ENCODE measurements around the gene PIEZO1. TPM values are rescaled to one million over a fixed set of nuclear protein-coding genes. Genes with fewer than 3 reads are reported as not detected.

Gene PIEZO1
- polyA plus RNA-seq, 2 of the 4 experiments (the other 2 are of a cell fraction) = 26.1 to 84.7 TPM

DNA sequence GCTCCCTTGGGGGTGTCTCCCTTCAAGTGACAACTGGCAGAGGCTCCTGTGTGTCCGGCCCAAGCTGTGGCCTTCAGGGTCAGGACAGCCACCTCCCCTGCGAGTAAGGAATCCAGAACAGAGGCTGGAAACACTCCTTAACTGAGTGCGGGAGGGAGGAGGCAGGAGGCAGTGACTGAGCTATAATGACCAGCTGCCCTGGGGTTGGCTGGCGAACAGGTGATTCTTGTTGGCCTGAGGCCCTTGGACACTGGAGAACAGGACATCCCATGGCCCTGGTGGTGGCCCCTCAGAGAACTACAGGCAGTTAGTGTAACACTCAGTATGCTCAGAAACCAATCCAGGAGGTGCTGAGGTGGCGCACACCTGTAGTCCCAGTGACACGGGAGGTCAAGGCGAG, 89.3 kb downstream of the PIEZO1 start:
- Histone ChIP-seq H3K4me3 (no peak overlapping the region), H3K4me2 (no peak overlapping the region), H3K4me1 (no peaks in the 10 kb centered on the region), H3K9me3 (no peaks in the 10 kb centered on the region), H3K27ac (no peak overlapping the region)
- 92% methylated on average over 5 of the region's 7 CpGs for WGBS (ENCODE audit: missing lambda C conversion rate)
- ChIA-PET POLR2A (no interaction called here), CTCF (interaction anchor here (0.7 to 2.1 kb wide), 4 partner anchors 9 to 162 kb away, joined by 3 to 7 read pairs (median 5); partner anchors contain the start of gene SNAI3)
- FAIRE-seq (no peak), ATAC-seq (no peak), DNase-seq (ENCODE audit: low read depth in 1 of 2, low spot score in 1 of 2) (no peak)
- TF ChIP-seq PHF8 (IDR thresholded peaks at IDR 0.05; ENCODE audit: borderline replicate concordance, low read depth) (no peak), FOXS1 (CRISPR knock-in tag; IDR thresholded peaks at IDR 0.05) (no peak), FOSB (CRISPR knock-in tag; IDR thresholded peaks at IDR 0.05) (no peak), RNF2 (IDR thresholded peaks at IDR 0.05; ENCODE audit: borderline replicate concordance, low read depth) (no peak), TP53 (CRISPR knock-in tag; IDR thresholded peaks at IDR 0.05) (no peak), POLR2AphosphoS2 (conservative IDR thresholded peaks at IDR 0.05; ENCODE audit: low read length) (no peak), SREBF2 (IDR thresholded peaks at IDR 0.05) (no peak), EHF (CRISPR knock-in tag; IDR thresholded peaks at IDR 0.05) (no peak), BHLHE40 (IDR thresholded peaks at IDR 0.05; ENCODE audit: low read depth, low read length) (no peak), CHD2 (IDR thresholded peaks at IDR 0.05; ENCODE audit: low read length, partially characterized antibody) (no peak), TFCP2L1 (CRISPR knock-in tag; IDR thresholded peaks at IDR 0.05) (no peak)
- TF ChIP-seq, protein P1, sequence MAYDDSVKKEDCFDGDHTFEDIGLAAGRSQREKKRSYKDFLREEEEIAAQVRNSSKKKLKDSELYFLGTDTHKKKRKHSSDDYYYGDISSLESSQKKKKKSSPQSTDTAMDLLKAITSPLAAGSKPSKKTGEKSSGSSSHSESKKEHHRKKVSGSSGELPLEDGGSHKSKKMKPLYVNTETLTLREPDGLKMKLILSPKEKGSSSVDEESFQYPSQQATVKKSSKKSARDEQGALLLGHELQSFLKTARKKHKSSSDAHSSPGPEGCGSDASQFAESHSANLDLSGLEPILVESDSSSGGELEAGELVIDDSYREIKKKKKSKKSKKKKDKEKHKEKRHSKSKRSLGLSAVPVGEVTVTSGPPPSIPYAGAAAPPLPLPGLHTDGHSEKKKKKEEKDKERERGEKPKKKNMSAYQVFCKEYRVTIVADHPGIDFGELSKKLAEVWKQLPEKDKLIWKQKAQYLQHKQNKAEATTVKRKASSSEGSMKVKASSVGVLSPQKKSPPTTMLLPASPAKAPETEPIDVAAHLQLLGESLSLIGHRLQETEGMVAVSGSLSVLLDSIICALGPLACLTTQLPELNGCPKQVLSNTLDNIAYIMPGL (CRISPR knock-in tag; IDR thresholded peaks at IDR 0.05; ENCODE audit: borderline replicate concordance) = no peak
- TF ChIP-seq, protein P2, sequence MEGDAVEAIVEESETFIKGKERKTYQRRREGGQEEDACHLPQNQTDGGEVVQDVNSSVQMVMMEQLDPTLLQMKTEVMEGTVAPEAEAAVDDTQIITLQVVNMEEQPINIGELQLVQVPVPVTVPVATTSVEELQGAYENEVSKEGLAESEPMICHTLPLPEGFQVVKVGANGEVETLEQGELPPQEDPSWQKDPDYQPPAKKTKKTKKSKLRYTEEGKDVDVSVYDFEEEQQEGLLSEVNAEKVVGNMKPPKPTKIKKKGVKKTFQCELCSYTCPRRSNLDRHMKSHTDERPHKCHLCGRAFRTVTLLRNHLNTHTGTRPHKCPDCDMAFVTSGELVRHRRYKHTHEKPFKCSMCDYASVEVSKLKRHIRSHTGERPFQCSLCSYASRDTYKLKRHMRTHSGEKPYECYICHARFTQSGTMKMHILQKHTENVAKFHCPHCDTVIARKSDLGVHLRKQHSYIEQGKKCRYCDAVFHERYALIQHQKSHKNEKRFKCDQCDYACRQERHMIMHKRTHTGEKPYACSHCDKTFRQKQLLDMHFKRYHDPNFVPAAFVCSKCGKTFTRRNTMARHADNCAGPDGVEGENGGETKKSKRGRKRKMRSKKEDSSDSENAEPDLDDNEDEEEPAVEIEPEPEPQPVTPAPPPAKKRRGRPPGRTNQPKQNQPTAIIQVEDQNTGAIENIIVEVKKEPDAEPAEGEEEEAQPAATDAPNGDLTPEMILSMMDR (IDR thresholded peaks at IDR 0.05) = no peak

DNA sequence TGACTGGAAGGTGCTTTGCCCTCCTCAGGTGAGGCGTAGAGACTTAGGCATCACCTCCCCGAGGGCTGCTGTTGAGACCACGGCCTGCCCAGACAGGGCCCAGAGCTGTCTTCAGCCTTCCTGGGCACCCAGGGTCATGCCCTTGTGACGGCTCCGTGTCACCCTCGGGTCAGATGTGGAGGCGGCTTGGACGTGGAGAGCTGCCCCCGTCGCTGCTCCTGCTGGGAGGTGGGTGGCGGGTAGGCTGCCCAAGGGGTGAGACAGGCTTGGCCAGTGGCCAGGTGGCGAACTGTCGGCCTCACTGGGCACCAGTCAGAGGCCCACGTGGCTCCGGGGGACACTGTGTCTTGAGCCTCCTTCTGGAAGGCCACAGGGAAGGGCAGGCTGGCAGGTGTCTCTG, 89.8 kb downstream of the PIEZO1 start:
- DNase-seq (ENCODE audit: low read depth in 1 of 2, low spot score in 1 of 2) (no peak), FAIRE-seq (no peak), ATAC-seq (no peak)
- Histone ChIP-seq H3K4me3 (no peak overlapping the region), H3K4me1 (no peaks in the 10 kb centered on the region), H3K4me2 (no peak overlapping the region), H3K27ac (no peak overlapping the region), H3K9me3 (no peaks in the 10 kb centered on the region)
- POLR2A ChIA-PET = no interaction called here
- TF ChIP-seq KDM1A (IDR thresholded peaks at IDR 0.05; ENCODE audit: low read depth) (no peak), TFCP2L1 (CRISPR knock-in tag; IDR thresholded peaks at IDR 0.05) (no peak), FOSL2 (IDR thresholded peaks at IDR 0.05) (no peak), FOSL2 (CRISPR knock-in tag; IDR thresholded peaks at IDR 0.05) (no peak), RARB (CRISPR knock-in tag; IDR thresholded peaks at IDR 0.05) (no peak), RFX5 (IDR thresholded peaks at IDR 0.05) (no peak), GATA3 (IDR thresholded peaks at IDR 0.05; ENCODE audit: borderline replicate concordance) (no peak), PHF8 (IDR thresholded peaks at IDR 0.05; ENCODE audit: borderline replicate concordance, low read depth) (no peak), RCOR1 (IDR thresholded peaks at IDR 0.05; ENCODE audit: low read depth, low read length) (no peak), TP53 (CRISPR knock-in tag; IDR thresholded peaks at IDR 0.05) (no peak), JUNB (IDR thresholded peaks at IDR 0.05) (no peak), CEBPB (IDR thresholded peaks at IDR 0.05) (no peak)
- TF ChIP-seq, protein P3, sequence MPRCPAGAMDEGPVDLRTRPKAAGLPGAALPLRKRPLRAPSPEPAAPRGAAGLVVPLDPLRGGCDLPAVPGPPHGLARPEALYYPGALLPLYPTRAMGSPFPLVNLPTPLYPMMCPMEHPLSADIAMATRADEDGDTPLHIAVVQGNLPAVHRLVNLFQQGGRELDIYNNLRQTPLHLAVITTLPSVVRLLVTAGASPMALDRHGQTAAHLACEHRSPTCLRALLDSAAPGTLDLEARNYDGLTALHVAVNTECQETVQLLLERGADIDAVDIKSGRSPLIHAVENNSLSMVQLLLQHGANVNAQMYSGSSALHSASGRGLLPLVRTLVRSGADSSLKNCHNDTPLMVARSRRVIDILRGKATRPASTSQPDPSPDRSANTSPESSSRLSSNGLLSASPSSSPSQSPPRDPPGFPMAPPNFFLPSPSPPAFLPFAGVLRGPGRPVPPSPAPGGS (IDR thresholded peaks at IDR 0.05) = no peak
- TF ChIP-seq, protein P1 (CRISPR knock-in tag; IDR thresholded peaks at IDR 0.05; ENCODE audit: borderline replicate concordance) = no peak
- TF ChIP-seq, protein P4, sequence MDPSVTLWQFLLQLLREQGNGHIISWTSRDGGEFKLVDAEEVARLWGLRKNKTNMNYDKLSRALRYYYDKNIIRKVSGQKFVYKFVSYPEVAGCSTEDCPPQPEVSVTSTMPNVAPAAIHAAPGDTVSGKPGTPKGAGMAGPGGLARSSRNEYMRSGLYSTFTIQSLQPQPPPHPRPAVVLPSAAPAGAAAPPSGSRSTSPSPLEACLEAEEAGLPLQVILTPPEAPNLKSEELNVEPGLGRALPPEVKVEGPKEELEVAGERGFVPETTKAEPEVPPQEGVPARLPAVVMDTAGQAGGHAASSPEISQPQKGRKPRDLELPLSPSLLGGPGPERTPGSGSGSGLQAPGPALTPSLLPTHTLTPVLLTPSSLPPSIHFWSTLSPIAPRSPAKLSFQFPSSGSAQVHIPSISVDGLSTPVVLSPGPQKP (IDR thresholded peaks at IDR 0.05; ENCODE audit: low read depth, low read length) = no peak
- WGBS (ENCODE audit: missing lambda C conversion rate) = 93% methylated on average over 3 of the region's 15 CpGs
- CTCF ChIA-PET = interaction anchor here (1.6 to 2.1 kb wide), 2 partner anchors 8 to 42 kb away, joined by 6 to 7 read pairs; partner anchors contain the start of gene SNAI3
